GM19023 (cell line): Measurements from ENCODE around the gene DNAL1.
"Not testable (repeated sequence)": the region's sequence is repeated elsewhere in the genome, so short reads cannot be mapped to it uniquely, and the experiment has no call there.

Experiments
- ATAC-seq: cut with Tn5 transposase; IDR thresholded peaks from one replicate; pipeline ENCODE4 v1.9.1; 2021; ENCODE audit warnings: mild to moderate bottlenecking, moderate library complexity; ENCODE audit not compliant: unreplicated experiment

The DNAL1 gene, protein sequence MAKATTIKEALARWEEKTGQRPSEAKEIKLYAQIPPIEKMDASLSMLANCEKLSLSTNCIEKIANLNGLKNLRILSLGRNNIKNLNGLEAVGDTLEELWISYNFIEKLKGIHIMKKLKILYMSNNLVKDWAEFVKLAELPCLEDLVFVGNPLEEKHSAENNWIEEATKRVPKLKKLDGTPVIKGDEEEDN

DNA sequence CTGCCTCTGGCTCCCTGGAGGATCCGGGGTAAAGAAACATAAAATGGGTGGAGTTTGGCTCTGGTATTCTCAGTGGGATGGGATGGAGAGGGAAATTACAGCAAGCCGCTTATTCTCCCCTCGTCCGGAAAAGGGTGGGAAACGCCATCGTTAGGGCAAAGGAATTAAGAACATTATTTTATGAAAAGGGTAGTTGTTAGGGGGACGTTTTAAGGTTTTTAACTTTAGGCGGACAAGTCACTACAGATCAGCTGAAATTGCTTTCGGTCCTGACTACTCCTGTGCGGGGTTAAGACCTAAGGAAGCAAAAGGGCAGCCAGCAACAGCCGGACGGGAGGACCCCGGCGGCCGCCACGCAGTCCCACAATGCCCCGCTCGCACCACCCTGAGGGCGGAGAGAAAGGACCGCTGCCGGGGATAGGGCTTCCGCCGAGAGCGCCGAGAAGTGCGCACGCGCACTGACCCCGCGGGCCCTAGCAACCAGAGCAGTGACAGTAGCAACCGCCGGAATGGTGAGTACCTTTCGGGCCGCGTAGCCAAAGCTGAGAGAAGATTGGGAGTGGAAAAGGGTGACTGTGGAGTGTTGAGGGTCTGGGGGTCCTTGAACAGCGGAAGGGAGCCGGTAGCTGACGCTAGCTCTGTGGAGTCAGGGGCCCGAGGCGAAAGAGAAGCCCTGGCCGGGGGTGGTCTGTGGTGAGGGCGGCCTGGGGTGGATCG is at the start of gene DNAL1:
DNAL1 (plus strand) TSS at position 456 of the 717 bp plus-strand sequence; CDS start at position 510, 54 bp downstream.
- ATAC-seq: peak; percentile 96

DNA sequence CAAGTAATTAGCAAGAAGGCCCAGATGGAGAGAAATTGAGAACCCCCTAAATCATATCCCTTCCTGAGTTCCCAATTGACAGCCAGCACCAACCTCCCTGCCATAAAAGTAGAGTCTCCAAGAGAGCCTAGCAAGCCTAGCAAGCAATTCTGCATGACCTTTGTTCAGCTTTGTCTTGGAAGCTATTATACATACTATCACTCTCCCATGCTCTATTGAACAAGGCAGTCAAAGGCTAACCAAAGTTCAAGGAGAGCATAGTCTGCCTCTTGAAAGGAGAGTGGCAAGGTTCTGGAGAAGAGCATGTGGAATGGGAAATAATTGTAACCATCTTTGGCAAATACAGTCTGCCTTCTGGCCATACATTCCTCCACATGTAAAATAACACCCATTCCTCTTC is 45.3 kb upstream of the DNAL1 start:
- ATAC-seq: no peak

DNA sequence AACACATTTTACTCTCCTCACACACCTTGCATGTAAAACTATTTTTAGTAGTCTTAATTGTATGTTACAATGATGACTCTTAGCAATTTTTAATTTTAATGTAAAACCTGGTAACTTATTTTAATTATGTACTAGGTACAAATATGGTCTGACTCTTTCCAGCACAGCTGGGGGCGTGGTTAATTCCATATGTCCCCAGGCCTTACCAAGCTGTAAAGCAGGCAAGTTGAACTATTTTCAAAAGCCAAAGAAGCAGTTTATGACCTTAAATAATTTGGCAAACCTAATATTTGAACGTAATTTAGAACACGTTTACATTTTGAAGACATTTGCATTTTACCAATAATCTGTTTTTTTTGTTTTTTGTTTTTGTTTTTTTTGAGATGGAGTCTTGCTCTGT is 41.8 kb upstream of the DNAL1 start:
- ATAC-seq: no peak

DNA sequence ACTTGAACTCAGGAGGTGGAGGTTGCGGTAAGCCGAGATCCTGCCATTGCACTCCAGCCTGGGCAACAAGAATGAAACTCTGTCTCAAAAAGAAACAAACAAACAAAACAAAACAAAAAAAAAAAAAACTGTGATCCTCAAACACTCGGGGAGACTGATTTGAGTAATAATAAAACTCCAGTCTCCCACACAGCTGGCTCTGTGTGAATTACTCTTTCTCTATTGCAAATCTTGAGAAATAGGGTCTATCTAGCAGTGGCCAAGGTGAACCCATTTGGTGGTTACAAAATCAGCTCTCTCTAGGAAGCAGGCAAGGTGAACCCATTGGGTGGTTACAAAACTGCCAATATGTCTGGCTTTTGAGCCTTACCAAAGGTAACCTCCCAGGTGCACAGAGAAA is 38.5 kb upstream of the DNAL1 start:
- no peak for ATAC-seq

DNA sequence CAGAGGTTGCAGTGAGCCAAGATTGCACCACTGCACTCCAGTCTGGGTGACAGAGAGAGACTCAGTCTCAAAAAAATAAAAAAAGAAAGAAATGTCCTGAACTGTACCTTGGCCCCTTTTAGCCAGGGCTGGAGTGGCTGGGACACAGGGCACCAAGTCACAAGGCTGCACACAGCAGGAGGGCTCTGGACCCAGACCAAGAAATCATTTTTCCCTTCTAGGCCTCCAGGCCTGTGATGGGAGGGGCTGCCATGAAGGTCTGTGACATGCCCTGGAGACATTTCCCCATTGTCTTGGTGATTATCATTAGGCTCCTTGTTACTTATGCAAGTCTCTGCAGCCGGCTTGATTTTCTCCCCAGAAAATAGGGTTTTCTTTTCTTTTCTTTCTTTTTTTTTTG is 37.5 kb upstream of the DNAL1 start:
- ATAC-seq: no peak

DNA sequence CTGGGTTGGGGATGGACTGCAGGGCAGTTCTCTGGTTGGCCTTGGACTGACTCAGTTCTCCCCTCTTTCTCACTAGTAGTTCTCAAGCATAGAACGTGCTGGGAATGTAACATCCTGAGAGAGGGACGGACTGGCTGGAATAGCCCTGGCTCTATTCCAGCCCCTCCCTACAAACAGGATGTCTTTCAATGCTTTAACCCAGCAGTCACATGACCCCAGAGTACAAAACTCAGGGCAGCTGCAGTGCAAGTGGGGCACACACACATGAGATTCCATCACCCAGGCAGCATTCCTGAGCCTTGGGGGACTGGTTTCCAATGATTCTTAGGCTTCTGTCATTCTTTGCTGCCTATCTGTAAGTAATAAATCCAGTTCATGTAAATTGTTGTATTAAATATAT is 34.1 kb upstream of the DNAL1 start:
- ATAC-seq: no peak

DNA sequence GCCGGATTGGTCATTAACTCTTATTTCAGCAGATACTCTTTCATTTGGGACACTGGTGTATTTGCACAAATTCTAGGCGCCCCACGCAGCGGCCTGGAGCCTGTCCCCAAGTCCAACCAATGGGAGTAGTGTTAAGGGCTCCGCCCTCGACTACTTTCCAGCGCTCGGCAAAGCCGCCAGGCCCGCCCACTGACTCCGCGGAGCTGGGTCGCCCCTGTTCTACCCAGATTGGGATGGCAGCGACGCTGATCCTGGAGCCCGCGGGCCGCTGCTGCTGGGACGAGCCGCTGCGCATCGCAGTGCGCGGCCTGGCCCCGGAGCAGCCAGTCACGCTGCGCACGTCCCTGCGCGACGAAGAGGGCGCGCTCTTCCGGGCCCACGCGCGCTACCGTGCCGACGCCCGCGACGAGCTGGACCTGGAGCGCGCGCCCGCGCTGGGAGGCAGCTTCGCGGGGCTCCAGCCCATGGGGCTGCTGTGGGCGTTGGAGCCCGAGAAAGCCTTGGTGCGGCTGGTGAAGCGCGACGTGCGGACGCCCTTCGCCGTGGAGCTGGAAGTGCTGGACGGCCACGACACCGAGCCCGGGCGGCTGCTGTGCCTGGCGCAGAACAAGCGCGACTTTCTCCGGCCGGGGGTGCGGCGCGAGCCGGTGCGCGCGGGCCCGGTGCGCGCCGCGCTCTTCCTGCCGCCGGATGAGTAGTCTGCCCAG is 32.3 kb upstream of the DNAL1 start, which contains the start of gene ACOT6:
ACOT6 (plus strand) TSS at position 179 of the 707 bp plus-strand sequence; CDS start at position 234, 55 bp downstream.
- peak; percentile 73 for ATAC-seq

DNA sequence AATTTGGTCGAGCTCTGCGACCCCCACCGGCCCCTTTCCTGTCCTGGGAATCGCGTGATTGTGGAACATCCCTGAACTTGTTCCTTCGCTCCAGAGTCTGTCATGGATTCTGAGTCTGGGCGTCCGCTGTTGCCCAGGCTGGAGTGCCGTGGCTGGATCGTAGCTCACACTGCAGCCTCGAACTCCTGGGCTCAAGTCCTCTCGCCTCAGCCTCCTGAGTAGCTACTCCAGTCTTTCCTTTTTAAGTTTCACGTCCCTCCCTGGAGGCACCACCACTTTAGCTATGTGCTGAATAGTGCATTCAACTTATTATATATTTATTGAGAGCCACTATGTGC is 31.8 kb upstream of the DNAL1 start:
- ATAC-seq: no peak

DNA sequence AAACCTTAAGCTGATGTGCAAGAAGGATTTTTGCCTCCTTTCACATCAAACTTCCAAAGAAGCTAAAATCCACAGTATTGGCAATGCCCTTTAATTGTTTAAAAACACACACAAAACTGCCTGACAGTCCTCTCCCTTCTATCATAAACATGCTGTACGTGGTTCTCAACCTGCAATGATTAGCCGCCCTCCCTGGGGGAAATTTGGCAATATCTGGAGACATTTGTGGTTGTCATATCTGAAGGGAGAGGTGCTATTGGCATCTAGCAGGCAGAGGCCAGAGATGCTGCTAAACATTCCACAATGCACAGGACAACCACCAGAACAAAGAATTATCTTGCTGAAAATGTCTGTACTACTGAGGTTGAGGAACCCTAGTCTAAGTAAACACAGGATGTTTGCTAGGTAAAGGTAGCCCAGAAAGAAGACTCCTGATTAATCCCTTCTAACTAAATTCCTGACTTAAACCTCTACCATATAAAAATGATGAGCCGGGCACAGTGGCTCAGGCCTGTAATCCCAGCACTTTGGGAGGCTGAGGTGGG is 31.3 kb upstream of the DNAL1 start:
- ATAC-seq: no peak

DNA sequence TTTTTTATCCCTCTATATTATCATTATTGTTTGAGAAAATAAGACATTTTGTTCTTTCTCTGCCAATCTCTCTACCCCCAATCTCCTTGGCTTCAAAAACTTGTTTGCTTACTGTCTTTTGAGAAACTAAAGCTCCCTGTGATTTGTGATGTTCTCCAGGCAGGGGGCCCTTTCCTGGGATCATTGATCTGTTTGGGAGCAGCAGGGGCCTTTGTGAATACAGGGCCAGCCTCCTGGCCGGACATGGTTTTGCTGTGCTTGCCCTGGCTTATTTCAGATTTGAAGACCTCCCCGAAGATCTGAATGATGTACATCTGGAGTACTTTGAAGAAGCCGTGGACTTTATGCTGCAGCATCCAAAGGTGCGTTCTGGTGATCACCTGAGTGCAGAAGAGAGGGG is 28.0 kb upstream of the DNAL1 start:
- no peak for ATAC-seq

DNA sequence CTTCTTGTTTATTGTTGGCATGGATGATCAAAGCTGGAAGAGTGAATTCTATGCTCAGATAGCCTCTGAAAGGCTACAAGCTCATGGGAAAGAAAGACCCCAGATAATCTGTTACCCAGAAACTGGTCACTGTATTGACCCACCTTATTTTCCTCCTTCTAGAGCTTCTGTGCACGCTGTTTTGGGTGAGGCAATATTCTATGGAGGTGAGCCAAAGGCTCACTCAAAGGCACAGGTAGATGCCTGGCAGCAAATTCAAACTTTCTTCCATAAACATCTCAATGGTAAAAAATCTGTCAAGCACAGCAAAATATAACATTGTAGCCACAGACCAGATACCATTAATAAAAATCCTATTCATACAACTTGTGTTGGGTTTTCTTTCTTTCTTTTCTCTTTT is 25.3 kb upstream of the DNAL1 start:
- ATAC-seq: no peak

DNA sequence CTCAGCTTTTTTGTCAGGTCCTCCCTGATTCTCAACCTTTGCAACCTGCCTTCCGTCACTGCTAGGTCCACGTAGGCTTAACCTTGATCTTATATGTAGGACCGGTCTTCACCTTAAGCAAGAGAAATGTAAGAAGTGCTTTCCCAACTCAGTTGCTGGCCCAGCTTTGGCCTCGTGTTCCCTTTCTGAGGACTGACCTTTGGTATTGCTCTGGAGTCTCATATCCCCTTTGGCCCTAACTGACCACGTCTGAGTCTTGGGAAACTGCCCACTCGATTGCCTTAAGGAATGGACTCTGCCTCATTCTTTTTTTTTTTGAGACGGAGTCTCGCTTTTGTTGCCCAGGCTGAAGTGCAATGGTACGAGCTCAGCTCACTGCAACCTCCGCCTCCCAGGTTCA is 24.5 kb upstream of the DNAL1 start:
- ATAC-seq: no peak

DNA sequence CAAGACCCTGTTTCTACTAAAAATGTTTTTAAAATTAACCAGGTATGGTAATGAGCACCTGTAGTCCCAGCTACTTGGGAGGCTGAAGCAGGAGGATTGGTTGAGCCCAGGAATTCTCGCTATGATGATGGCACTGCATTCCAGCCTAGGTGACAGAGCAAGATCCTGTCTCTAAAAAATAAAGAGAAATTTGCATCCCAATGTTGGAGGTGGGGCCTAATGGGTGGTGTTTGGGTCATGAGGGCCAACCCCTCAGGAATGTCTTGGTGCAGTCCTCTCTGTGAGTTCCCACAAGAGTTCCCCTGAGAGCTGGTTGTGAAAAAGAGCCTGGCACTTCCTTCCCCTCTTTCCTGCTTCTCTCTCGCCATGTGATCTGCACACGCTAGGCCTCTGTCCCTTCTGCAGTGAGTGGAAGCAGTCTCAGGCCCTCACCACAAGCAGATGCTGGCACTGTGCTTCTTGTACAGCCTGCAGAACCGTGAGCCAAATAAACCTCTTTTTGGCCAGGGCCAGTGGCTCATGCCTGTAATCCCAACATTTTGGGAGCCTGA is 21.2 kb upstream of the DNAL1 start:
- ATAC-seq: no peak

DNA sequence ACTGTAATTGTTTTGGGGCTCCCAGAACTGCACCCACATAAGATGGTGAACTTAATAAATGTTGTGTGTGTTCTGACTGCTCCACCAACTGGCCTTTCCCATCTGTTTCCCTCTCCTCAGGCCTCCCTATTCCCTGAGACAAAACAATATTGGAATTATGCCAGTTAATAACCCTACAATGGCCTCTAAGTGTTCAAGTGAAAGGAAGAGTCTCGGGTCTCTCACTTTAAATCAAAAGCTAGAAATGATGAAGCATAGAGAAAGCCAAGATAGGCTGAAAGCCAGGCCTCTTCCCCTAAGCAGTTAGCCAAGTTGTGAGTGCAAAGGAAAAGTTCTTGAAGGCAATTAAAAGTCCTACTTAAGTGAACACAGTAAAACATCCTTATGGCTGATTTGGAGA is 19.1 kb upstream of the DNAL1 start:
- ATAC-seq: no peak

DNA sequence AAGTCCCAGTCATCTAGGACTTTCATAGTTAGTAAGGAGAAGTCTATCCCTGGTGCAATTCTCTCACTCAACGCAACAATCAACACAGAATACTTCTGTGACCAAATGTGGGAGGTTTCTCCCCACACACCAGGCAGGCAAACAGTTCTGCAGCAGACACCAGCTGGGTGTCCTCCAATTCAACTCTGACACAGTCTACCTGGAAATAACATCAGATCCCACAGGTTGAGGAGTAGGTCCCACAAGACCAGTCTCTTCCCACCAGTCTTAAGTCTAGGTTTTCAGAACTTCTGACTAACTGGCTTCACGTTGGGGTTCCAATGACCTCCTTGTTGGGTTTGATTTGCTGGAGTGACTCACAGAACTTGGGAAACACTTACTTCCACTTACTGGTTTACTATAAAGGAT is 17.6 kb upstream of the DNAL1 start:
- no peak for ATAC-seq

DNA sequence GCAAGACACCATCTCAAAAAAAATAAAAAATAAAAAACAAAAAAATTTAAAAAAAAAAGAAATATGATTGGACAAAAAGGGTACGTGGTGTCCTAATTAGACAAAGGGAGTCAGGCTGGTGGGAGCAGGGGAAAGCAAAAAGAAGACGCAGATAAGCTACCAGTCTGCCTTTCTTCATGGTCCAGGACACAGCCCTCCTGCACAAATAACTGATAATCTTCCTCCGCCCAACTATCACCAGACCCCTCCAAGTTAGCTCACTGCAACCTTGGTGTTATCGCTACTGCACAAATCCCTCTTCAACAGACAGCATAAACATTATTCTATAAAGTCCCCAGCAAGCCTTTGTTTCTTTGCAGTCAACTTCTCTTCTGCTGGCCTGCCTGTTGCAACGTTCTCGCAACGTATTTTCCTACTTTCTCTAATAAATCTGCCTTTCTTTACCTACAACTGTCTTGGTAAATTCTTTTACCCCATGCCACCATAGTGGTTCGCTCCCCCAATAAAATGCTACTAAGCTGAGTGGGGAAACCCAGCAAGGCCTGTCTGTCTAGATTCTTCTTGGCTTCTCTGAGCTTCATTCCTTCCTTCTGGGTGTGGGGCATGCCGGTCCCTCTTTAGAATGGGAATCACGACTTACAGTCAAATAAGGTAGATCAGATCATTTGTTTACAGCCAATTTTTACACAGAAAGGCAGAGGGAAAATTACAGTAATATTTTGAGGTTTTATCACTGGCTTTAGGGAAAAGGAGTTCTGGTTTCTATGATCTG is 14.6 kb upstream of the DNAL1 start:
- no peak for ATAC-seq

DNA sequence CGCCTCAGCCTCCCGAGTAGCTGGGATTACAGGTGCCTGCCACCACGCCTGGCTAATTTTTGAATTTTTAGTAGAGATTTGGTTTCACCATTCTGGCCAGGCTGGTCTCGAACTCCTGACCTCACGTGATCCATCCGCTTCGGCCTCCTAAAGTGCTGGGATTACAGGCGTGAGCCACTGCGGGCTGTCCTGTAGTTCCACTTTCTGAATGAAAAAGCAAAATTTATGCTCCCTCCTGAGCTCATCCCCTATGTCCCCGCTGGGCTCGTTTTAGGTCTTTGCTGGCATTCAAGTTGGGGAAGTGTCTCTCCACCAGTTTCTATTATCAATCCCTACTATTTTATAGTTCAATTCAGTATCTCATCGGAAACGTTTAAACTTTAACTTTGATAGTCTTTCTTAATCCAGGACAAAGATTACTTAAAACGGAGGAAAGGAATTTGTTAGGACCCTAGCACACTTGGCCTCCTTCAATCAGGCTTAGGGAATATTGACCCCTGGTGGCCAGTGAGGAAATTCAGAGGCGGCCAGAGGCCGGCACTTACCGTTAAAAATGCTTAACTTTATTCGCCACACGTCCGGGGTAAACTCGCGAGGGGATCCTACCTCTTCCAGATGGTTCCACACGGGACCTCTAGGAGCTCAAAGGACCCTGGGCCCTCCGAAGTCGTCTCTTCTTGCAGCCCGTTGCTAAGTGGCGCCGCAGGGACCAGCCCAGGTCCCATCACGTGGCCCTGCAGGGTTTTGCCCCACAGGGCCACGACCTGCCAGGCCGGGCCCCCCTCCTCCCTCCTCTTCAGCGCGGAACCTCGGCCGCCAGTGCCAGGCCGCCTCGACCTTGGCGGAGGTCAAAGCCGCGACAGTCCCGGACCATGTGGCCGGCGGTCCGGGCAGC is 11.4 kb upstream of the DNAL1 start:
- no peak for ATAC-seq

DNA sequence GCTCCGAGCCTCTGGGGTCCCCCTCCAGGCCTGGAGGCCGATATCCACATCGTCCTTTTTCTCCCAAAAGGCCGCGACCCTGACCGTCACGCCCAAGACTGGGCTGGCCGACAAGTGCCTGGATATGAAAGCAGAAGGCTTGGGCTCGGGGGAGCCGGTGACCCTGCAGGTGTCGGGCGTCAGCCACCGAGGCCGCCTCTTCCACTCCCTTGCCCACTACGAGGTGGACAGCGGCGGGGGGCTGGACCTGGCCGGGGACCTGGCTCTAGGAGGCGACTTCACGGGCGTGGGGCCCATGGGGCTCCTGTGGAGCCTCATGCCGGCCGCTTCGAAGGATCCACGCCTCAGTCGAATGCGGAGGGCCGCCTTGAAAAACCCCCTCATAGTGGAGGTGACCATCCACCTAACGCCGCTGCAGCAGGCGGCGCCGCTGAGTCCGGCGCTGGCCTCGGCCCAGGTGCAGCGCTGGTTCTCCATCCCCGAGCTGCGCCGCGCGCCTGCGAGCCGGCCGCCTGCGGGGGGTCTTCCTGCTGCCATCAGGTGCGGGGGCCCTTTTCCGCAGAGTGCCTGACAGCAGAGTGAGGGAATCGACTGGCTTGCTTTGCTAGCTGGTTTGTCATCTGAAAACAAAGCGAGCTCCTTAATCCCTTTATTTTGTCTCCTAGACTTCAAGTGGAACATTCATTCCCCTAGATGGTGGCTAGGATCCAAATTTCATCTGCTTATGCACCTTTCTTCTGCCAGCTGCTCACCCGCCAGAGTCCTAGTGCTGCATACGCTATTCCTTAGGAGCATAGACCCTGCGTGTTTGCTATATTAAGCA is 10.6 kb upstream of the DNAL1 start:
- ATAC-seq: no peak

DNA sequence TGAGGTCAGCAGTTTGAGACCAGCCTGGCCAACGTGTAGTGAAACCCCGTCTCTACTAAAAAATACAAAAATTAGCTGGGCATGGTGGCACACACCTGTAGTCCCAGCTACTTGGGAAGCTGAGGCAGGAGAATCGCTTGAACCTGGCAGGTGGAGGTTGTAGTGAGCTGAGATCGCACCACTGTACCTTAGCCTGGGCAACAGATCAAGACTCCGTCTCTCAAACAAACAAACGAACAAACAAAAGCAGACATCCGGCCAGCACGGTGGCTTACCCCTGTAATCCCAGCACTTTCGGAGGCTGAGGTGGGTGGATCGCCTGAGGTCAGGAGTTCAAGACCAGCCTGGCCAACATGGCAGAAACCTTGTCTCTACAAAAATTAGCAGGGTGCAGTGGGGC is 8.4 kb upstream of the DNAL1 start:
- not testable (repeated sequence) for ATAC-seq
